Epithelial cell of esophagus (primary cell): Measurements from ENCODE around the gene NSMF.
A peak's percentile ranks its signal among the peaks of the same experiment; 100 is the strongest.

Experiments used
- DNase-seq: peaks from one replicate; pipeline ENCODE4 v3.0.0; 2010; ENCODE audit warnings: low read depth
- H3K4me3 ChIP-seq: 2 replicates; pipeline ENCODE4 v1.5.1; 2011; ENCODE audit warnings: mild to moderate bottlenecking, low read length, control low read depth
- TF ChIP-seq, protein P1 (sequence below): IDR thresholded peaks from 2 replicates; pipeline ENCODE4 v1.5.1; 2011; ENCODE audit warnings: low read depth, mild to moderate bottlenecking, low read length, control low read depth, inconsistent platforms; ENCODE audit not compliant: insufficient read depth; ENCODE audit errors: missing control alignments

NSMF gene

DNA sequence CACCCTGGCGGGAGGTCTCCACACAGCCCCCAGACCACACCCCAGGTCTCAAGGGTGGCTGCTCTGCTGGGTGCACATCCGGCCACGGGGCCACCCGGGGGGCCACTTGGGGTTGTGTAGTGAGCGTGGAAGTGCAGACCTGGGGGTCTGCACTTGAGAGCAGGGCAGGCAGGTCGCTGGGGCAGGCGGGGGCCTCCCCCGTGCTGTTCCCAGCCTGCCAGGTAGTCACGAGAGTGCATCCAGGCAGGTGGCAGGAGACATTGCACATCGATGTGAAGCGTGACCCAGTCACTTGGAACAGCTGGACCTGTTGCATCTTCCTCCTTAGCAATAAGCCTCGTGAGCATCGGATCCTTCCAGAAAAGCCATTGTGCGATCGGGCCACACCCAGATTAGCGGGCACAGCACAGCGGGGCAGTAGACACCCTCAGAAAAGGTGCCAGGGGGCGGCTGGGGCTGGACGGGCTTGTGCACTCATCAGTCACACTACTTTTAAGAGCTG is 13.2 kb downstream of the NSMF start:
- TF ChIP-seq, protein P1, sequence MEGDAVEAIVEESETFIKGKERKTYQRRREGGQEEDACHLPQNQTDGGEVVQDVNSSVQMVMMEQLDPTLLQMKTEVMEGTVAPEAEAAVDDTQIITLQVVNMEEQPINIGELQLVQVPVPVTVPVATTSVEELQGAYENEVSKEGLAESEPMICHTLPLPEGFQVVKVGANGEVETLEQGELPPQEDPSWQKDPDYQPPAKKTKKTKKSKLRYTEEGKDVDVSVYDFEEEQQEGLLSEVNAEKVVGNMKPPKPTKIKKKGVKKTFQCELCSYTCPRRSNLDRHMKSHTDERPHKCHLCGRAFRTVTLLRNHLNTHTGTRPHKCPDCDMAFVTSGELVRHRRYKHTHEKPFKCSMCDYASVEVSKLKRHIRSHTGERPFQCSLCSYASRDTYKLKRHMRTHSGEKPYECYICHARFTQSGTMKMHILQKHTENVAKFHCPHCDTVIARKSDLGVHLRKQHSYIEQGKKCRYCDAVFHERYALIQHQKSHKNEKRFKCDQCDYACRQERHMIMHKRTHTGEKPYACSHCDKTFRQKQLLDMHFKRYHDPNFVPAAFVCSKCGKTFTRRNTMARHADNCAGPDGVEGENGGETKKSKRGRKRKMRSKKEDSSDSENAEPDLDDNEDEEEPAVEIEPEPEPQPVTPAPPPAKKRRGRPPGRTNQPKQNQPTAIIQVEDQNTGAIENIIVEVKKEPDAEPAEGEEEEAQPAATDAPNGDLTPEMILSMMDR, result no peak
- no peak for DNase-seq

DNA sequence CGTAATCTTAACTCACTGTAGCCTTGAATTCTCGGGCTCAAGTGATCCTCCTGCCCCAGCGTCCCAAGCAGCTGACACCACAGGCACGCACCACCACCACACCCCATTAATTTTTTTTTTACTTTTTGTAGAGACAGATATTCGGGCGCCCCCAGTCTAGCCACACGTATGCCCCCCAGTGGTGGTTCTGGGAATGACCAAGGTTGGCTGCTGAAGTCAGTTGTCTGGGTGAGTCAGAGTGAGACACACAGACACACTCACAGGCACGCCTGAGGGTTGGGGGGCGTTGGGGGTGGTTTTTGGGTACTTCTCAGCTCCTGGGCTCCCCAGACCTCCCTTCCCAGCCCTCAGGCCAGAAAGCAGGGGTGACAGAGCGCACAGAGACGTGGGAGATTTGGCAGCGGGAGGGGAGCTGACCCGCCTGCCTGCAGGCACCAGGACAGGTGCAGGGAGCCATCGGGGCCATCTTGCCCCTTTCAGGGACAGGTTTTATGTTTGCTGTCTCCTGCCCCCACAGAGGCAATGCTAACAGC is 13.8 kb downstream of the NSMF start:
- H3K4me3 ChIP-seq, result no peak overlapping the region
- TF ChIP-seq, protein P1, result peak; percentile 82
- DNase-seq, result peak; percentile 85

More for the DNA sequence above, 13.2 kb downstream of the NSMF start:
- no peak overlapping the region for H3K4me3 ChIP-seq

DNA sequence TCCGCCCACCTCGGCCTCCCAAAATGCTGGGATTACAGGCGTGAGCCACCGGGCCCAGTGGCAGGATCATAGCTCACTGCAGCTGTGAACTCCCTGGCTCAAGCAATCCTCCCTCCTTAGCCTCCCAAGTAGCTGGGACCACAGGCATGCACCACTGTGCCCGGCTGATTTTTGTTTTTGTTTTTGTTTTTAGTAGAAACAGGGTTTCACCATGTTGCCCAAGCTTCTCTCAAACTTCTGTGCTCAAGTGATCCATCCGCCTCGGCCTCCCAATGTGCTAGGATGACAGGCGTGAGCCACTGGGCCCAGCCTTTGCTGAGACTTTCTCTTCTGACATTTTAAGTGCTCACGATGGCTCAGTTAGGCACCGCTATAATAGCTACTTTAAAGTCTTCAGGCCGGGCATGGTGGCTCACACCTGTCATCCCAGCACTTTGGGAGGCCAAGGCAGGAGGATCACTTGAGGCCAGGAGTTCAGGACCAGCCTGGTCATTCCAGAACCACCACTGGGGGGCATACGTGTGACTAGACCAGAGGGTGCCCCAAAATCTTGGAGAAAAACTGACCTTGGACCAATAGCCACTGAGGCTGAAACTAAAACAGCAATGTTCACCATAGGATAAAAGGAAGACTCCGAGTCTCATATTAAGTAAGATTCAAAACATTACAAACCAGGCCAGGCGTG is 14.9 kb downstream of the NSMF start:
- no peak overlapping the region for H3K4me3 ChIP-seq
- DNase-seq, result no peak
- TF ChIP-seq, protein P1, result no peak

DNA sequence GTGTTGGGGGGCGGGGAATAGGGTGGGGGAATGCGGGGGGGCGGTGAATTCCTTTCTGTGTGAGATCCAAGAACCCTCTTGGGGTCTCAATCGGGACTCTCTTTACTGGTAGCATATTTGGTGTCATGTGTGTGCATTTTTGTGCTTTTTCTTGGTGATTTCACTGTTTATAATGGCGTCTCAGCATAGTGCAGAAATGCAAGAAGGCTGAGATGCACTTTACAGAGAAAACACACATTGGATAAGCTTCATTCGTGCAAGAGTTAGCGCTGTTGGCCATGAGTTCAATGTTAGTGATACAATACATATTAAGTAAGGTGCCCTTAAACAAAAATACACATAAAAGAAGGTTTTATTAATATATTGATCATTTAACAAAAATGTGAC is 17.2 kb downstream of the NSMF start:
- TF ChIP-seq, protein P1, result no peak
- H3K4me3 ChIP-seq, result no peak overlapping the region

DNA sequence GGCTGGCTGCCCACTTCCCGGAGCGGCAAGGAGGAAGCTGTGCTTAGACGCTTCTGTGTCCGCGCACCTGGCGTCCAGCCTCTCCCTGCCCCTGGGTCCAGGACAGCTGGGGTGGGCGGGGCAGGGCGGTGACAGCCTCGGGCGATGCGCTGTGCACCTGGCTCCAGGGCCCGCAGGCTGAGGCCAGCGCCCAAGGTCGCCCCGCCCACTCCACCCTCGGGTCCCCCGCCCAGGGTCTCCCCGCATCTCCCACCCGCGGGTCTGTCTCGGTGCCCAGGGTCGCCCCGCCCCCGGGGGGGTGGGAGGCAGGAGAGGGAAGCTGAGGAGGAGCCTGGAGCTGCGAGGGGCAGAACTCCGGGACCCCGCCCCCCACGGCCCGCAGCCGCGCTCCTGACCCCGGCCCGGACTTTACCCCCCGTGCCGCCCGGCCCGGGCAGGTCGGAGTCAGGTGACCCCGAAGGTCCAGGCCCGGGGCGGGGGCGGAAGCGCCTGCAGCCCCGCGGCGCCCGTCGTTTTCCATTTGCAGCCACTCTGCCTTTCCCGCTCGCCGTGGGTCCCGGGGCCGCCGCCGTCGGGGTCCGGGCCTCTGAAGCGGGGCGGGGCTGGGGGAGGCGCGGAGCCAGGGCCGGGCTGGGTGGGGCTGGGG is 17.7 kb downstream of the NSMF start, which contains the start of gene ENTPD8:
ENTPD8 (minus strand) TSS at position 69 of the 646 bp plus-strand sequence. CDS start 3,072 bp downstream, outside the sequence.
- H3K4me3 ChIP-seq, result no peak within 1 kb of the TSS
- DNase-seq, result peak; percentile 31

More for the DNA sequence above, 17.2 kb downstream of the NSMF start:
- DNase-seq, result no peak

DNA sequence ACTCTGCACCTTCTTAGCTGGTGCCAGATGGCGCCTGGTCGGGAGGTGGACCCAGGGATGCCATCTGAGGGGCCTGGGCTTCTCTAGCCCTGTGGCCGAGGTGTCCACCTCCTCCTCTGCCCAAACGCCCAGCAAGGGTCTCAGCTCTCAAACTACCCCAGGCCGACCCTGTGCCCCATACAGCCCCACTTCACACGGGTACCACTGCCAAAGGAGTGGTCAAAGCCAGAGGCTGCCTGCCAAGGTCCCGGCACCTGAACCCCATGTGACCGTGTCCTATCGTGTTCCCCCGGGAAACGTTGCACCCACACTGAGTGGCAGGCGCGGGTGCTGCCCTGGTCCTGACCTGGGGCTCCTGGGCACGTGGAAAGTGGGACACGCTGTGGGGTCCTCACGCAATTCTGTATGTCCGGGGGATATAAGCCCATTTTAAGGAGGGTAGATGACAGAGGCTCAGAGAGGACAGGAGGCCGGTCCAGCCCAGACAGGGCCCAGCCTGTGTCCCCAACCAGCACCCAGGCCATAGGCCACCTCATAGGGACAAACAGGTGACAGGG is 19.9 kb downstream of the NSMF start:
- no peak for DNase-seq
- TF ChIP-seq, protein P1, result no peak
- H3K4me3 ChIP-seq, result no peak overlapping the region

More for the DNA sequence above, 17.7 kb downstream of the NSMF start, which contains the start of gene ENTPD8:
- TF ChIP-seq, protein P1, result no peak
